HG02973 (cell line): ENCODE data around the gene ZDHHC8.

Experiments
- ATAC-seq: cut with Tn5 transposase; IDR thresholded peaks from one replicate; pipeline ENCODE4 v1.9.1; 2021; ENCODE audit warnings: moderate library complexity; ENCODE audit not compliant: unreplicated experiment

The ZDHHC8 gene

GRCh38 chr22:20113551-20114310, 17.9 kb upstream of the ZDHHC8 start:
- ATAC-seq, result no peak

GRCh38 chr22:20114506-20115475, 16.8 kb upstream of the ZDHHC8 start:
- ATAC-seq, result no peak

- ATAC-seq, result no peak
Measured at GRCh38 chr22:20115691-20116375, 15.8 kb upstream of the ZDHHC8 start, which contains the start of gene RANBP1. Gene RANBP1, plus strand, starts transcription at chr22:20116104. Its CDS starts 81 bp downstream, at chr22:20116185.

GRCh38 chr22:20116376-20116950, 15.1 kb upstream of the ZDHHC8 start:
- no peak for ATAC-seq

- ATAC-seq, result peak; percentile 58
Measured at GRCh38 chr22:20116951-20117632, 14.5 kb upstream of the ZDHHC8 start, which contains the start of gene TRMT2A. Gene TRMT2A, minus strand, starts transcription at chr22:20117226. Its CDS starts 320 bp downstream, at chr22:20116906.

- ATAC-seq, result peak; percentile 11
Measured at GRCh38 chr22:20117633-20118299, 13.8 kb upstream of the ZDHHC8 start.

- no peak for ATAC-seq
Measured at GRCh38 chr22:20118300-20119020, 13.1 kb upstream of the ZDHHC8 start.

GRCh38 chr22:20121856-20122415, 9.7 kb upstream of the ZDHHC8 start:
- ATAC-seq, result no peak

GRCh38 chr22:20123366-20124082, 8.1 kb upstream of the ZDHHC8 start:
- ATAC-seq, result no peak

- no peak for ATAC-seq
Measured at GRCh38 chr22:20124083-20124787, 7.4 kb upstream of the ZDHHC8 start.

GRCh38 chr22:20125201-20126174, 6.1 kb upstream of the ZDHHC8 start:
- ATAC-seq, result no peak

GRCh38 chr22:20126284-20127029, 5.1 kb upstream of the ZDHHC8 start:
- ATAC-seq, result no peak

- no peak for ATAC-seq
Measured at GRCh38 chr22:20127318-20127868, 4.2 kb upstream of the ZDHHC8 start.

- no peak for ATAC-seq
Measured at GRCh38 chr22:20127869-20128618, 3.6 kb upstream of the ZDHHC8 start.

GRCh38 chr22:20128619-20128901, 3.0 kb upstream of the ZDHHC8 start:
- ATAC-seq, result no peak
